Renal cortical epithelial cell (primary cell): Measurements from ENCODE around the gene IGF2R. TPM values are rescaled to one million over a fixed set of nuclear protein-coding genes. Genes with fewer than 3 reads are reported as not detected.
"Not testable (repeated sequence)": the region's sequence is repeated elsewhere in the genome, so short reads cannot be mapped to it uniquely, and the experiment has no call there.

Source experiments
- DNase-seq: peaks from one replicate; pipeline ENCODE4 v3.0.0-alpha.2; 2011; ENCODE audit warnings: low read depth
- total RNA-seq: library from RNA; depleted of rRNA; stranded (reverse); fragments of >200 nt; gene quantifications from 2 replicates; pipeline ENCODE4 v1.2.3, GENCODE V29; 2014

The IGF2R gene
- total RNA-seq, 1 donor from 2014 or later = 267 TPM

GRCh38 chr6:160122744-160123143, 153.9 kb downstream of the IGF2R start:
- no peak for DNase-seq

- DNase-seq = no peak
Observed at GRCh38 chr6:160124007-160124406, 155.1 kb downstream of the IGF2R start.

GRCh38 chr6:160124605-160125004, 155.7 kb downstream of the IGF2R start:
- DNase-seq = no peak

- not testable (repeated sequence) for DNase-seq
Observed at GRCh38 chr6:160125105-160125504, 156.2 kb downstream of the IGF2R start.

GRCh38 chr6:160127270-160128124, 158.6 kb downstream of the IGF2R start:
- DNase-seq = no peak

- no peak for DNase-seq
Observed at GRCh38 chr6:160128125-160128683, 159.3 kb downstream of the IGF2R start.

- no peak for DNase-seq
Observed at GRCh38 chr6:160128879-160129516, 160.1 kb downstream of the IGF2R start.

GRCh38 chr6:160129881-160130615, 161.2 kb downstream of the IGF2R start:
- DNase-seq = no peak

- DNase-seq = no peak
Observed at GRCh38 chr6:160130729-160131484, 162.0 kb downstream of the IGF2R start.

GRCh38 chr6:160131636-160132296, 162.9 kb downstream of the IGF2R start:
- DNase-seq = no peak

GRCh38 chr6:160132297-160132637, 163.4 kb downstream of the IGF2R start:
- no peak for DNase-seq

- DNase-seq = no peak
Observed at GRCh38 chr6:160132776-160133338, 164.0 kb downstream of the IGF2R start.

- no peak for DNase-seq
Observed at GRCh38 chr6:160133441-160134336, 164.8 kb downstream of the IGF2R start.

- DNase-seq = not testable (repeated sequence)
Observed at GRCh38 chr6:160134337-160134751, 165.5 kb downstream of the IGF2R start.

- no peak for DNase-seq
Observed at GRCh38 chr6:160134779-160135547, 166.1 kb downstream of the IGF2R start.

- no peak for DNase-seq
Observed at GRCh38 chr6:160135907-160136655, 167.2 kb downstream of the IGF2R start.

- DNase-seq = no peak
Observed at GRCh38 chr6:160137130-160137988, 168.5 kb downstream of the IGF2R start.
